Measurements from ENCODE around the gene RASA3. TPM values are rescaled to one million over a fixed set of nuclear protein-coding genes. Genes with fewer than 3 reads are reported as not detected.

The RASA3 gene
- polyA plus RNA-seq, 1 experiment = 31.4 TPM

GRCh38 chr13:114041493-114041892 lies 90.9 kb downstream of the RASA3 start:
- no peak overlapping the region for H3K4me3 ChIP-seq (ENCODE audit: low read depth, low read length)
- POLR2A ChIA-PET = no interaction called here
- CTCF ChIA-PET = no interaction called here
- TF ChIP-seq, protein P1, sequence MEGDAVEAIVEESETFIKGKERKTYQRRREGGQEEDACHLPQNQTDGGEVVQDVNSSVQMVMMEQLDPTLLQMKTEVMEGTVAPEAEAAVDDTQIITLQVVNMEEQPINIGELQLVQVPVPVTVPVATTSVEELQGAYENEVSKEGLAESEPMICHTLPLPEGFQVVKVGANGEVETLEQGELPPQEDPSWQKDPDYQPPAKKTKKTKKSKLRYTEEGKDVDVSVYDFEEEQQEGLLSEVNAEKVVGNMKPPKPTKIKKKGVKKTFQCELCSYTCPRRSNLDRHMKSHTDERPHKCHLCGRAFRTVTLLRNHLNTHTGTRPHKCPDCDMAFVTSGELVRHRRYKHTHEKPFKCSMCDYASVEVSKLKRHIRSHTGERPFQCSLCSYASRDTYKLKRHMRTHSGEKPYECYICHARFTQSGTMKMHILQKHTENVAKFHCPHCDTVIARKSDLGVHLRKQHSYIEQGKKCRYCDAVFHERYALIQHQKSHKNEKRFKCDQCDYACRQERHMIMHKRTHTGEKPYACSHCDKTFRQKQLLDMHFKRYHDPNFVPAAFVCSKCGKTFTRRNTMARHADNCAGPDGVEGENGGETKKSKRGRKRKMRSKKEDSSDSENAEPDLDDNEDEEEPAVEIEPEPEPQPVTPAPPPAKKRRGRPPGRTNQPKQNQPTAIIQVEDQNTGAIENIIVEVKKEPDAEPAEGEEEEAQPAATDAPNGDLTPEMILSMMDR (IDR thresholded peaks at IDR 0.05; ENCODE audit: insufficient read depth, low read depth, low read length) = no peak
- H3K36me3 ChIP-seq (ENCODE audit: control insufficient read depth, insufficient read depth, low read length) = peaks cover 14% of the 10 kb centered on the region
- no peaks in the 10 kb centered on the region for H3K27me3 ChIP-seq (ENCODE audit: control insufficient read depth, insufficient read depth, low read length)
- no peak for DNase-seq (ENCODE audit: low read depth)

GRCh38 chr13:114039471-114040141 lies 92.8 kb downstream of the RASA3 start:
- DNase-seq (ENCODE audit: low read depth) = no peak
- CTCF ChIA-PET = no interaction called here
- Histone ChIP-seq H3K4me3 (ENCODE audit: low read depth, low read length) (no peak overlapping the region), H3K36me3 (ENCODE audit: control insufficient read depth, insufficient read depth, low read length) (peaks cover 15% of the 10 kb centered on the region), H3K27me3 (ENCODE audit: control insufficient read depth, insufficient read depth, low read length) (no peaks in the 10 kb centered on the region)
- POLR2A ChIA-PET = no interaction called here
- TF ChIP-seq, protein P1 (IDR thresholded peaks at IDR 0.05; ENCODE audit: insufficient read depth, low read depth, low read length) = no peak

GRCh38 chr13:114038900-114039299 lies 93.5 kb downstream of the RASA3 start:
- POLR2A ChIA-PET = no interaction called here

GRCh38 chr13:114038211-114038613 lies 94.2 kb downstream of the RASA3 start:
- CTCF ChIA-PET = no interaction called here
- TF ChIP-seq, protein P1 (IDR thresholded peaks at IDR 0.05; ENCODE audit: insufficient read depth, low read depth, low read length) = no peak
- peaks cover 20% of the 10 kb centered on the region for H3K36me3 ChIP-seq (ENCODE audit: control insufficient read depth, insufficient read depth, low read length)
- H3K27me3 ChIP-seq (ENCODE audit: control insufficient read depth, insufficient read depth, low read length) = no peaks in the 10 kb centered on the region
- H3K4me3 ChIP-seq (ENCODE audit: low read depth, low read length) = no peak overlapping the region
- DNase-seq (ENCODE audit: low read depth) = no peak
- POLR2A ChIA-PET = no interaction called here

More at GRCh38 chr13:114038900-114039299, 93.5 kb downstream of the RASA3 start:
- CTCF ChIA-PET = no interaction called here
- TF ChIP-seq, protein P1 (IDR thresholded peaks at IDR 0.05; ENCODE audit: insufficient read depth, low read depth, low read length) = no peak
- Histone ChIP-seq H3K36me3 (ENCODE audit: control insufficient read depth, insufficient read depth, low read length) (peaks cover 18% of the 10 kb centered on the region), H3K4me3 (ENCODE audit: low read depth, low read length) (no peak overlapping the region), H3K27me3 (ENCODE audit: control insufficient read depth, insufficient read depth, low read length) (no peaks in the 10 kb centered on the region)
- DNase-seq (ENCODE audit: low read depth) = no peak

- no peak for DNase-seq (ENCODE audit: low read depth)
- POLR2A ChIA-PET = interaction anchor here (0.6 kb wide), 1 partner anchor 90 kb away, joined by 4 read pairs; no protein-coding TSS in a partner anchor
- no peaks in the 10 kb centered on the region for H3K27me3 ChIP-seq (ENCODE audit: control insufficient read depth, insufficient read depth, low read length)
- TF ChIP-seq, protein P1 (IDR thresholded peaks at IDR 0.05; ENCODE audit: insufficient read depth, low read depth, low read length) = no peak
- H3K36me3 ChIP-seq (ENCODE audit: control insufficient read depth, insufficient read depth, low read length) = peaks cover 18% of the 10 kb centered on the region
- CTCF ChIA-PET = no interaction called here
- H3K4me3 ChIP-seq (ENCODE audit: low read depth, low read length) = no peak overlapping the region
These were observed 94.7 kb downstream of the RASA3 start for GRCh38 chr13:114037674-114038073.

All from BJ (cell line).